H1 (cell line): ENCODE data around the gene TAS2R46.

Experiments used
- BRCA1 ChIP-seq: IDR thresholded peaks from 2 replicates; pipeline ENCODE4 v1.6.1; 2012; ENCODE audit warnings: low read depth, low read length, improper control_type of control experiment
- CEBPB ChIP-seq: IDR thresholded peaks from 2 replicates; pipeline ENCODE4 v1.6.1; 2012; ENCODE audit warnings: low read depth, low read length
- PHF8 ChIP-seq: fragments of 200-600 bp; sonication (generic); conservative IDR thresholded peaks from 2 replicates; pipeline ENCODE4 v1.7.1; 2012; ENCODE audit warnings: low read depth, mild to moderate bottlenecking, inconsistent platforms, low read length, moderate library complexity
- POLR2A ChIP-seq, 2 experiments: IDR thresholded peaks; 1 replicate in 1 of 2; 2 replicates in 1 of 2; pipeline ENCODE4 v1.6.1; 2011; ENCODE audit warnings: low read depth in 2 of 2, low read length in 2 of 2, mild to moderate bottlenecking in 2 of 2; ENCODE audit errors: control extremely low read depth in 1 of 2
- POLR2AphosphoS5 ChIP-seq: IDR thresholded peaks from 2 replicates; pipeline ENCODE4 v1.6.1; 2011; ENCODE audit warnings: low read depth, low read length
- TAF1 ChIP-seq: IDR thresholded peaks from 2 replicates; pipeline ENCODE4 v1.6.1; 2011; ENCODE audit warnings: mild to moderate bottlenecking, low read depth, low read length
- TF ChIP-seq, protein P1 (sequence below), 3 experiments: IDR thresholded peaks; 1 replicate in 2 of 3; 2 replicates in 1 of 3; pipeline versions ENCODE4 v1.5.1 to v1.6.1; 2011; ENCODE audit warnings: low read length in 3 of 3, mild to moderate bottlenecking in 3 of 3, inconsistent platforms in 2 of 3, low read depth in 1 of 3, moderate library complexity in 1 of 3; ENCODE audit not compliant: insufficient read depth in 1 of 3; ENCODE audit errors: control extremely low read depth in 1 of 3

DNA sequence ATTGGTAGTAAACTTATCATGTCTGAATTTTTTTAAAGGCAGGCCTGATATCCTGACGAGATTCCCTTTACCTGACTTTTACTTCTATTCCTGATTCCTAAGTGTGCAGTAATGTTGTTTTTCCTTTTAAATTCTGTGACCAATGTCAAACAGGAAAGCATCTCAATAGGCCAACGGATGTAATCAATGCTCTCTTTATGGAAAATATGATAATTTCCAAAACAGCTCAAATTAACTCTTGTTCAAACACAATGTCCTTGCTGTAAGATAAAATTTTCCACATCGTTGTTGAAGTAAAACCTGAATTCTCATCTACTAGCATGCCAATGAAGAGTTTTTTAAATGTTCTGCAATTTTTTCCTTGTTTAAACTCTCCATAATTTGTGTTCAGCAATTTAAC lies 22.9 kb downstream of the TAS2R46 start:
- TF ChIP-seq POLR2AphosphoS5 (no peak), CEBPB (no peak), BRCA1 (no peak), TAF1 (no peak), POLR2A (IDR thresholded peaks at IDR 0.05; ENCODE audit: control extremely low read depth in 1 of 2, low read depth in 2 of 2, low read length in 2 of 2) (no peak), PHF8 (no peak)
- TF ChIP-seq, protein P1, sequence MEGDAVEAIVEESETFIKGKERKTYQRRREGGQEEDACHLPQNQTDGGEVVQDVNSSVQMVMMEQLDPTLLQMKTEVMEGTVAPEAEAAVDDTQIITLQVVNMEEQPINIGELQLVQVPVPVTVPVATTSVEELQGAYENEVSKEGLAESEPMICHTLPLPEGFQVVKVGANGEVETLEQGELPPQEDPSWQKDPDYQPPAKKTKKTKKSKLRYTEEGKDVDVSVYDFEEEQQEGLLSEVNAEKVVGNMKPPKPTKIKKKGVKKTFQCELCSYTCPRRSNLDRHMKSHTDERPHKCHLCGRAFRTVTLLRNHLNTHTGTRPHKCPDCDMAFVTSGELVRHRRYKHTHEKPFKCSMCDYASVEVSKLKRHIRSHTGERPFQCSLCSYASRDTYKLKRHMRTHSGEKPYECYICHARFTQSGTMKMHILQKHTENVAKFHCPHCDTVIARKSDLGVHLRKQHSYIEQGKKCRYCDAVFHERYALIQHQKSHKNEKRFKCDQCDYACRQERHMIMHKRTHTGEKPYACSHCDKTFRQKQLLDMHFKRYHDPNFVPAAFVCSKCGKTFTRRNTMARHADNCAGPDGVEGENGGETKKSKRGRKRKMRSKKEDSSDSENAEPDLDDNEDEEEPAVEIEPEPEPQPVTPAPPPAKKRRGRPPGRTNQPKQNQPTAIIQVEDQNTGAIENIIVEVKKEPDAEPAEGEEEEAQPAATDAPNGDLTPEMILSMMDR (IDR thresholded peaks at IDR 0.05; ENCODE audit: control extremely low read depth in 1 of 3, insufficient read depth in 1 of 3, low read depth in 1 of 3, low read length in 3 of 3): no peak
